ENCODE results near the gene PRICKLE4. TPM values are rescaled to one million over a fixed set of nuclear protein-coding genes. Genes with fewer than 3 reads are reported as not detected.

PRICKLE4 gene
- total RNA-seq, 1 experiment from 2014 or later = 1.5 TPM

DNA sequence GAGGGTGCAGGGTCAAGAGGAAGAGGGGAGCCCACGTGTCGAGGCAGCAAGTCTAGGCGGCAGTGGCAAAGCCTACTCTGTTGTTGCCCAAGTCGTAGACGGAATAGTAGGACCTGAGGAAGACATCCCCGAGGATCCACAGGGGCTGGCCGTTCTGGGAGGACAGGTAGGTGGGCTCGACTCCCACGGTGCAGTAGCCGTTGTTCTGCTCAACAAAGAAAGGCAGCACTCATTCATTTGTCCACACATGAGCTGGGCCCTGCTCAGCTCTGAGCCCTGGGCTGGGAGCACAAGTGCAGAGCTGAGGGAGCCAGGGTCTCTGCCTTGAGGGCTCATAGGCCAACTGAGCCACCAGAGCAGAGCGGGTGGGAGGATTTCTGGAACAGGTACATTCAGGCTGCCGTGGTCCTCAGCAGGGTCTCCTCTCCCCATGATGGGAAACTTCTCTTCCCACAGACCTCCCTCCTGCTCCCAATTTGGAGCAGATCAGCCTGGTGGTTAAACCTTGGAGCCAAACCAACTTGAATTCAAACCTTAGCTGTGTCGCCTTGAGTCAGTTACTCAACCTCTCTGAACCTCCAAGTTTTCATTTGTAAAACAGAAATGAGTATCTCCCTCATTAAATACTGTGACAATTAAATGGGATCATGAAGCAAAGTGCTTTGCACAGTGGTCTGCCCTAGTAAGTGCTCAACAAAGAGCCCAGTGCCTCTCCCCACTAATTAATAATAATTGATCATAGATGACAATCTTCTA, 43.6 kb upstream of the PRICKLE4 start:
- Mint-ChIP-seq H3K4me1 (peaks cover 24% of the 10 kb centered on the region), H3K36me3 (no peaks in the 10 kb centered on the region), H3K27me3 (ENCODE audit: low read depth) (peaks cover 14% of the 10 kb centered on the region), H3K9me3 (no peaks in the 10 kb centered on the region), H3K27ac (no peak overlapping the region), H3K4me3 (no peak overlapping the region)
- DNase-seq (ENCODE audit: low spot score) (no peak), ATAC-seq (no peak)
- TF ChIP-seq ZNF232 (CRISPR knock-in tag; IDR thresholded peaks at IDR 0.05) = no peak
- TF ChIP-seq, protein P1, sequence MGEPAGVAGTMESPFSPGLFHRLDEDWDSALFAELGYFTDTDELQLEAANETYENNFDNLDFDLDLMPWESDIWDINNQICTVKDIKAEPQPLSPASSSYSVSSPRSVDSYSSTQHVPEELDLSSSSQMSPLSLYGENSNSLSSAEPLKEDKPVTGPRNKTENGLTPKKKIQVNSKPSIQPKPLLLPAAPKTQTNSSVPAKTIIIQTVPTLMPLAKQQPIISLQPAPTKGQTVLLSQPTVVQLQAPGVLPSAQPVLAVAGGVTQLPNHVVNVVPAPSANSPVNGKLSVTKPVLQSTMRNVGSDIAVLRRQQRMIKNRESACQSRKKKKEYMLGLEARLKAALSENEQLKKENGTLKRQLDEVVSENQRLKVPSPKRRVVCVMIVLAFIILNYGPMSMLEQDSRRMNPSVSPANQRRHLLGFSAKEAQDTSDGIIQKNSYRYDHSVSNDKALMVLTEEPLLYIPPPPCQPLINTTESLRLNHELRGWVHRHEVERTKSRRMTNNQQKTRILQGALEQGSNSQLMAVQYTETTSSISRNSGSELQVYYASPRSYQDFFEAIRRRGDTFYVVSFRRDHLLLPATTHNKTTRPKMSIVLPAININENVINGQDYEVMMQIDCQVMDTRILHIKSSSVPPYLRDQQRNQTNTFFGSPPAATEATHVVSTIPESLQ (CRISPR knock-in tag; IDR thresholded peaks at IDR 0.05) = no peak
- CTCF ChIA-PET = interaction anchor here (0.6 to 4.6 kb wide), 6 partner anchors 28 to 545 kb away, joined by 3 to 37 read pairs (median 4); partner anchors contain the start of gene TOMM6
- POLR2A ChIA-PET = interaction anchor here (0.6 kb wide), 1 partner anchor 184 kb away, joined by 4 read pairs; no protein-coding TSS in a partner anchor

DNA sequence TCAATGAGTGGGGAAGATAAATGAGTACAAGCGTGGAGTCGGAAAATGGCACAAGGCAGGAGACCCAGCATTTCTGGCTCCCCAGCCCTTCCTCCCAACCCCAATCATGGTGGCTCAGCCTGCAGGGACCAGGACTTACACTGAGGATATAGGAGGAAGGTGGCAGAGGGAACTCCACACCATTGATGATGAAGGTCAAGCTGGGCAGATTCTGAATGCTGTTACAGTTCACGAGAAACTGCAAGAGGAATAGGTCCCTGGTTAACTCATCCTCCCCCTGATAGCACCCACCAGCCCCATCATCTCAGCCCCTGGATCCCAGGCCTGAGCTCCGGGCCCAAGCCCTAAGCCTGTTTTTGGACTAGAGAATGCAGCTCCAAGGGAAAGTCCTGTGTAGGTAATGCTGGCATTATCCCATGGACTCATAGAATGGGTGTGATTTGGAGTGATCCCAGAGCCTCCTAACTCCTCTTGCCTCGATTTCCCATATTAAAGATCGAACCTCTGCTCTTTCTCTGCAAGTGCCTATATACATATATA, 42.9 kb upstream of the PRICKLE4 start:
- no peak overlapping the region for H3K27ac Mint-ChIP-seq
- ATAC-seq = no peak
- CTCF ChIA-PET = interaction anchor here (1.3 to 1.6 kb wide), 2 partner anchors 38 to 546 kb away, joined by 3 read pairs; no protein-coding TSS in a partner anchor
- TF ChIP-seq JAZF1 (CRISPR knock-in tag; IDR thresholded peaks at IDR 0.05) (no peak), ZNF416 (CRISPR knock-in tag; IDR thresholded peaks at IDR 0.05) (no peak), NFE2L1 (CRISPR knock-in tag; IDR thresholded peaks at IDR 0.05) (no peak), TEAD1 (CRISPR knock-in tag; IDR thresholded peaks at IDR 0.05) (no peak), ELF4 (CRISPR knock-in tag; IDR thresholded peaks at IDR 0.05; ENCODE audit: low read depth) (no peak), NR3C1 (CRISPR knock-in tag; conservative IDR thresholded peaks at IDR 0.05; ENCODE audit: low read depth) (no peak)
- TF ChIP-seq, protein P2, sequence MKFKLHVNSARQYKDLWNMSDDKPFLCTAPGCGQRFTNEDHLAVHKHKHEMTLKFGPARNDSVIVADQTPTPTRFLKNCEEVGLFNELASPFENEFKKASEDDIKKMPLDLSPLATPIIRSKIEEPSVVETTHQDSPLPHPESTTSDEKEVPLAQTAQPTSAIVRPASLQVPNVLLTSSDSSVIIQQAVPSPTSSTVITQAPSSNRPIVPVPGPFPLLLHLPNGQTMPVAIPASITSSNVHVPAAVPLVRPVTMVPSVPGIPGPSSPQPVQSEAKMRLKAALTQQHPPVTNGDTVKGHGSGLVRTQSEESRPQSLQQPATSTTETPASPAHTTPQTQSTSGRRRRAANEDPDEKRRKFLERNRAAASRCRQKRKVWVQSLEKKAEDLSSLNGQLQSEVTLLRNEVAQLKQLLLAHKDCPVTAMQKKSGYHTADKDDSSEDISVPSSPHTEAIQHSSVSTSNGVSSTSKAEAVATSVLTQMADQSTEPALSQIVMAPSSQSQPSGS (CRISPR knock-in tag; IDR thresholded peaks at IDR 0.05; ENCODE audit: borderline replicate concordance, low read depth) = no peak
- TF ChIP-seq, protein P3, sequence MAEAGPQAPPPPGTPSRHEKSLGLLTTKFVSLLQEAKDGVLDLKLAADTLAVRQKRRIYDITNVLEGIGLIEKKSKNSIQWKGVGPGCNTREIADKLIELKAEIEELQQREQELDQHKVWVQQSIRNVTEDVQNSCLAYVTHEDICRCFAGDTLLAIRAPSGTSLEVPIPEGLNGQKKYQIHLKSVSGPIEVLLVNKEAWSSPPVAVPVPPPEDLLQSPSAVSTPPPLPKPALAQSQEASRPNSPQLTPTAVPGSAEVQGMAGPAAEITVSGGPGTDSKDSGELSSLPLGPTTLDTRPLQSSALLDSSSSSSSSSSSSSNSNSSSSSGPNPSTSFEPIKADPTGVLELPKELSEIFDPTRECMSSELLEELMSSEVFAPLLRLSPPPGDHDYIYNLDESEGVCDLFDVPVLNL (CRISPR knock-in tag; IDR thresholded peaks at IDR 0.05; ENCODE audit: borderline replicate concordance, low read depth) = no peak
- TF ChIP-seq, protein P4, sequence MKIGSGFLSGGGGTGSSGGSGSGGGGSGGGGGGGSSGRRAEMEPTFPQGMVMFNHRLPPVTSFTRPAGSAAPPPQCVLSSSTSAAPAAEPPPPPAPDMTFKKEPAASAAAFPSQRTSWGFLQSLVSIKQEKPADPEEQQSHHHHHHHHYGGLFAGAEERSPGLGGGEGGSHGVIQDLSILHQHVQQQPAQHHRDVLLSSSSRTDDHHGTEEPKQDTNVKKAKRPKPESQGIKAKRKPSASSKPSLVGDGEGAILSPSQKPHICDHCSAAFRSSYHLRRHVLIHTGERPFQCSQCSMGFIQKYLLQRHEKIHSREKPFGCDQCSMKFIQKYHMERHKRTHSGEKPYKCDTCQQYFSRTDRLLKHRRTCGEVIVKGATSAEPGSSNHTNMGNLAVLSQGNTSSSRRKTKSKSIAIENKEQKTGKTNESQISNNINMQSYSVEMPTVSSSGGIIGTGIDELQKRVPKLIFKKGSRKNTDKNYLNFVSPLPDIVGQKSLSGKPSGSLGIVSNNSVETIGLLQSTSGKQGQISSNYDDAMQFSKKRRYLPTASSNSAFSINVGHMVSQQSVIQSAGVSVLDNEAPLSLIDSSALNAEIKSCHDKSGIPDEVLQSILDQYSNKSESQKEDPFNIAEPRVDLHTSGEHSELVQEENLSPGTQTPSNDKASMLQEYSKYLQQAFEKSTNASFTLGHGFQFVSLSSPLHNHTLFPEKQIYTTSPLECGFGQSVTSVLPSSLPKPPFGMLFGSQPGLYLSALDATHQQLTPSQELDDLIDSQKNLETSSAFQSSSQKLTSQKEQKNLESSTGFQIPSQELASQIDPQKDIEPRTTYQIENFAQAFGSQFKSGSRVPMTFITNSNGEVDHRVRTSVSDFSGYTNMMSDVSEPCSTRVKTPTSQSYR (CRISPR knock-in tag; IDR thresholded peaks at IDR 0.05) = no peak
- TF ChIP-seq, protein P5, sequence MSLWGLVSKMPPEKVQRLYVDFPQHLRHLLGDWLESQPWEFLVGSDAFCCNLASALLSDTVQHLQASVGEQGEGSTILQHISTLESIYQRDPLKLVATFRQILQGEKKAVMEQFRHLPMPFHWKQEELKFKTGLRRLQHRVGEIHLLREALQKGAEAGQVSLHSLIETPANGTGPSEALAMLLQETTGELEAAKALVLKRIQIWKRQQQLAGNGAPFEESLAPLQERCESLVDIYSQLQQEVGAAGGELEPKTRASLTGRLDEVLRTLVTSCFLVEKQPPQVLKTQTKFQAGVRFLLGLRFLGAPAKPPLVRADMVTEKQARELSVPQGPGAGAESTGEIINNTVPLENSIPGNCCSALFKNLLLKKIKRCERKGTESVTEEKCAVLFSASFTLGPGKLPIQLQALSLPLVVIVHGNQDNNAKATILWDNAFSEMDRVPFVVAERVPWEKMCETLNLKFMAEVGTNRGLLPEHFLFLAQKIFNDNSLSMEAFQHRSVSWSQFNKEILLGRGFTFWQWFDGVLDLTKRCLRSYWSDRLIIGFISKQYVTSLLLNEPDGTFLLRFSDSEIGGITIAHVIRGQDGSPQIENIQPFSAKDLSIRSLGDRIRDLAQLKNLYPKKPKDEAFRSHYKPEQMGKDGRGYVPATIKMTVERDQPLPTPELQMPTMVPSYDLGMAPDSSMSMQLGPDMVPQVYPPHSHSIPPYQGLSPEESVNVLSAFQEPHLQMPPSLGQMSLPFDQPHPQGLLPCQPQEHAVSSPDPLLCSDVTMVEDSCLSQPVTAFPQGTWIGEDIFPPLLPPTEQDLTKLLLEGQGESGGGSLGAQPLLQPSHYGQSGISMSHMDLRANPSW (CRISPR knock-in tag; conservative IDR thresholded peaks at IDR 0.05; ENCODE audit: low read depth) = no peak
- TF ChIP-seq, protein P6, sequence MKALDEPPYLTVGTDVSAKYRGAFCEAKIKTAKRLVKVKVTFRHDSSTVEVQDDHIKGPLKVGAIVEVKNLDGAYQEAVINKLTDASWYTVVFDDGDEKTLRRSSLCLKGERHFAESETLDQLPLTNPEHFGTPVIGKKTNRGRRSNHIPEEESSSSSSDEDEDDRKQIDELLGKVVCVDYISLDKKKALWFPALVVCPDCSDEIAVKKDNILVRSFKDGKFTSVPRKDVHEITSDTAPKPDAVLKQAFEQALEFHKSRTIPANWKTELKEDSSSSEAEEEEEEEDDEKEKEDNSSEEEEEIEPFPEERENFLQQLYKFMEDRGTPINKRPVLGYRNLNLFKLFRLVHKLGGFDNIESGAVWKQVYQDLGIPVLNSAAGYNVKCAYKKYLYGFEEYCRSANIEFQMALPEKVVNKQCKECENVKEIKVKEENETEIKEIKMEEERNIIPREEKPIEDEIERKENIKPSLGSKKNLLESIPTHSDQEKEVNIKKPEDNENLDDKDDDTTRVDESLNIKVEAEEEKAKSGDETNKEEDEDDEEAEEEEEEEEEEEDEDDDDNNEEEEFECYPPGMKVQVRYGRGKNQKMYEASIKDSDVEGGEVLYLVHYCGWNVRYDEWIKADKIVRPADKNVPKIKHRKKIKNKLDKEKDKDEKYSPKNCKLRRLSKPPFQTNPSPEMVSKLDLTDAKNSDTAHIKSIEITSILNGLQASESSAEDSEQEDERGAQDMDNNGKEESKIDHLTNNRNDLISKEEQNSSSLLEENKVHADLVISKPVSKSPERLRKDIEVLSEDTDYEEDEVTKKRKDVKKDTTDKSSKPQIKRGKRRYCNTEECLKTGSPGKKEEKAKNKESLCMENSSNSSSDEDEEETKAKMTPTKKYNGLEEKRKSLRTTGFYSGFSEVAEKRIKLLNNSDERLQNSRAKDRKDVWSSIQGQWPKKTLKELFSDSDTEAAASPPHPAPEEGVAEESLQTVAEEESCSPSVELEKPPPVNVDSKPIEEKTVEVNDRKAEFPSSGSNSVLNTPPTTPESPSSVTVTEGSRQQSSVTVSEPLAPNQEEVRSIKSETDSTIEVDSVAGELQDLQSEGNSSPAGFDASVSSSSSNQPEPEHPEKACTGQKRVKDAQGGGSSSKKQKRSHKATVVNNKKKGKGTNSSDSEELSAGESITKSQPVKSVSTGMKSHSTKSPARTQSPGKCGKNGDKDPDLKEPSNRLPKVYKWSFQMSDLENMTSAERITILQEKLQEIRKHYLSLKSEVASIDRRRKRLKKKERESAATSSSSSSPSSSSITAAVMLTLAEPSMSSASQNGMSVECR (CRISPR knock-in tag; IDR thresholded peaks at IDR 0.05; ENCODE audit: borderline replicate concordance) = no peak
- TF ChIP-seq, protein P7, sequence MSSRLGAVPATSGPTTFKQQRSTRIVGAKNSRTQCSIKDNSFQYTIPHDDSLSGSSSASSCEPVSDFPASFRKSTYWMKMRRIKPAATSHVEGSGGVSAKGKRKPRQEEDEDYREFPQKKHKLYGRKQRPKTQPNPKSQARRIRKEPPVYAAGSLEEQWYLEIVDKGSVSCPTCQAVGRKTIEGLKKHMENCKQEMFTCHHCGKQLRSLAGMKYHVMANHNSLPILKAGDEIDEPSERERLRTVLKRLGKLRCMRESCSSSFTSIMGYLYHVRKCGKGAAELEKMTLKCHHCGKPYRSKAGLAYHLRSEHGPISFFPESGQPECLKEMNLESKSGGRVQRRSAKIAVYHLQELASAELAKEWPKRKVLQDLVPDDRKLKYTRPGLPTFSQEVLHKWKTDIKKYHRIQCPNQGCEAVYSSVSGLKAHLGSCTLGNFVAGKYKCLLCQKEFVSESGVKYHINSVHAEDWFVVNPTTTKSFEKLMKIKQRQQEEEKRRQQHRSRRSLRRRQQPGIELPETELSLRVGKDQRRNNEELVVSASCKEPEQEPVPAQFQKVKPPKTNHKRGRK (CRISPR knock-in tag; IDR thresholded peaks at IDR 0.05; ENCODE audit: borderline replicate concordance) = no peak

More for the DNA sequence above, 42.9 kb upstream of the PRICKLE4 start:
- peaks cover 20% of the 10 kb centered on the region for H3K4me1 Mint-ChIP-seq
- H3K36me3 Mint-ChIP-seq = no peaks in the 10 kb centered on the region
- no peaks in the 10 kb centered on the region for H3K9me3 Mint-ChIP-seq
- no peak overlapping the region for H3K4me3 Mint-ChIP-seq
- DNase-seq (ENCODE audit: low spot score) = no peak
- POLR2A ChIA-PET = interaction anchor here (0.6 kb wide), 1 partner anchor 184 kb away, joined by 4 read pairs; no protein-coding TSS in a partner anchor
- peaks cover 11% of the 10 kb centered on the region for H3K27me3 Mint-ChIP-seq (ENCODE audit: low read depth)
